Activated CD4-positive, alpha-beta memory T cell treated with anti-CD3 and anti-CD28 coated beads for 36 hours (primary cell): ENCODE data around the gene SEC31B. TPM values are rescaled to one million over a fixed set of nuclear protein-coding genes. Genes with fewer than 3 reads are reported as not detected.

Source experiments
- CTCF ChIA-PET: fragments of 350-600 bp; sonication (Branson Sonifier 250); formaldehyde crosslinking; loops from one replicate; lab custom pipeline; 2021; ENCODE audit warnings: antibody characterized with exemption, inconsistent platforms; lab: Charles Lee
- POLR2A ChIA-PET: fragments of 350-600 bp; sonication (Branson Sonifier 250); formaldehyde crosslinking; loops from one replicate; lab custom pipeline; 2021; ENCODE audit warnings: antibody characterized with exemption; lab: Charles Lee
- DNase-seq: peaks from one replicate; pipeline ENCODE4 v3.0.0-alpha.2; 2020
- H3K27ac Mint-ChIP-seq: one replicate; pipeline ENCODE4 v1.8.0; 2021; ENCODE audit warnings: mixed read lengths
- H3K27me3 Mint-ChIP-seq: one replicate; pipeline ENCODE4 v1.8.0; 2021; ENCODE audit warnings: mixed read lengths
- H3K36me3 Mint-ChIP-seq: one replicate; pipeline ENCODE4 v1.8.0; 2021; ENCODE audit warnings: mixed read lengths
- H3K4me1 Mint-ChIP-seq: one replicate; pipeline ENCODE4 v1.8.0; 2021; ENCODE audit warnings: low read depth, mixed read lengths
- H3K4me3 Mint-ChIP-seq: one replicate; pipeline ENCODE4 v1.8.0; 2021; ENCODE audit warnings: mild to moderate bottlenecking, mixed read lengths
- H3K9me3 Mint-ChIP-seq: one replicate; pipeline ENCODE4 v1.8.0; 2021; ENCODE audit warnings: mixed read lengths
- intact Hi-C: fragments of 100-400 bp; cut with micrococcal nuclease; formaldehyde crosslinking; loops from one replicate; pipeline ENCODE4 v1.15.1; 2023
- total RNA-seq, 2 experiments: library from RNA; stranded (reverse); gene quantifications; one replicate each; pipeline ENCODE4 v1.2.3, GENCODE V29; 2021

The SEC31B gene
- total RNA-seq, 2 experiments from 2014 or later = 44.2 to 47.2 TPM

- POLR2A ChIA-PET = no interaction called here
- no peak overlapping the region for H3K4me3 Mint-ChIP-seq
- H3K36me3 Mint-ChIP-seq = peaks cover 49% of the 10 kb centered on the region
- H3K27ac Mint-ChIP-seq = no peak overlapping the region
- no peaks in the 10 kb centered on the region for H3K27me3 Mint-ChIP-seq
- no peaks in the 10 kb centered on the region for H3K9me3 Mint-ChIP-seq
- DNase-seq = no peak
- H3K4me1 Mint-ChIP-seq = peaks cover 2% of the 10 kb centered on the region
- intact Hi-C loops = no loop called here
- CTCF ChIA-PET = interaction anchor here (1.7 kb wide), 1 partner anchor 65 kb away, joined by 5 read pairs; no protein-coding TSS in a partner anchor
Observed at GRCh38 chr10:100498059-100498458, 21.6 kb downstream of the SEC31B start.

DNA sequence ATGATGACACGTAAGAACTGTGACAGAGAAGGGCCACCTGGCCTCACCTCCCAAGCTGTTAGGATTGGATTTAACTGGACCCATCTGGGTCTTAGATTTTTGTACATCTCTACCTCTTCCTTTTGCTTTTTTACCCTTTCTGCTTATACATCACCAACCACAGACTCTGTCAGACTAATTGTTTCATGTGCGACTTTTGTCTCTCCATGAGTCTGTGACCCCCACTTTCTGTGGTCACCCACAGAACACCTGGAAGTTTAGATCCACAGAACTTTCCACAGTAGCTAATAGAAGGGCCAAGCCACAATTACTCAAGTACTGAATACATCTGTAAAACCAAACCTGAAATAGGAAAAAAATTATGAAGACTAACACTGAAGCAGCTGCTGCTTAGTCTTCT, 23.1 kb downstream of the SEC31B start:
- ChIA-PET POLR2A (interaction anchor here (0.7 kb wide), 1 partner anchor 9 kb away, joined by 3 read pairs; no protein-coding TSS in a partner anchor), CTCF (interaction anchor here (1.2 to 5.3 kb wide), 4 partner anchors 13 to 159 kb away, joined by 4 to 57 read pairs (median 16); no protein-coding TSS in a partner anchor)
- DNase-seq = no peak
- Mint-ChIP-seq H3K36me3 (peaks cover 40% of the 10 kb centered on the region), H3K4me1 (peaks cover 2% of the 10 kb centered on the region), H3K9me3 (no peaks in the 10 kb centered on the region), H3K4me3 (no peak overlapping the region), H3K27ac (no peak overlapping the region), H3K27me3 (no peaks in the 10 kb centered on the region)
- intact Hi-C loops = no loop called here

DNA sequence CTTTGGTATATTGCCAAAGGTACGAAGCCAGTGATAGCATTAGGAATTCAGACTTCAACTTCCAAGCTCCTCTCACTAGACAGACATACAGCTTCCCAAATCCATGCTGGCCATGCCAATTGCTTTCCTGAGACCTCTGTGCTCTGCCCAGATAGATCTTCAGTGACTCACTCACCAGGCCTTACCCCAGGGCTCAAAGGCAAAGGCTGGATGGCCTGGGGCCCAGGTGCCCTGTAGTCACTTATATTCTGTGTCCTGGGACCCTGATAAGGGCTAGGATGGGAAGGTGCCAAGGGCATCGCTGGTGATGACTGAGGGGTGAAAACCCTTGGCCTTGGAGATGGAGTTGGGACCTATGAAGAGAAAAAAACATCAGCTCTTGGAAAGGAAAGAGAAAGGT, 29.1 kb downstream of the SEC31B start:
- DNase-seq = no peak
- H3K36me3 Mint-ChIP-seq = peaks cover 40% of the 10 kb centered on the region
- CTCF ChIA-PET = interaction anchor here (1.4 kb wide), 1 partner anchor 8 kb away, joined by 8 read pairs; no protein-coding TSS in a partner anchor
- H3K27ac Mint-ChIP-seq = no peak overlapping the region
- POLR2A ChIA-PET = no interaction called here
- intact Hi-C loops = no loop called here
- H3K27me3 Mint-ChIP-seq = no peaks in the 10 kb centered on the region
- H3K4me3 Mint-ChIP-seq = no peak overlapping the region
- H3K9me3 Mint-ChIP-seq = no peaks in the 10 kb centered on the region
- no peaks in the 10 kb centered on the region for H3K4me1 Mint-ChIP-seq

GRCh38 chr10:100489396-100489795, 30.3 kb downstream of the SEC31B start:
- CTCF ChIA-PET = interaction anchor here (1.1 to 9.6 kb wide), 2 partner anchors 19 to 30 kb away, joined by 5 to 144 read pairs; partner anchors contain the start of gene SEC31B
- Mint-ChIP-seq H3K4me1 (no peaks in the 10 kb centered on the region), H3K36me3 (peaks cover 38% of the 10 kb centered on the region), H3K9me3 (no peaks in the 10 kb centered on the region), H3K4me3 (no peak overlapping the region), H3K27me3 (no peaks in the 10 kb centered on the region), H3K27ac (no peak overlapping the region)
- no peak for DNase-seq
- intact Hi-C loops = no loop called here
- POLR2A ChIA-PET = no interaction called here

GRCh38 chr10:100487529-100487928, 32.1 kb downstream of the SEC31B start:
- Mint-ChIP-seq H3K27ac (no peak overlapping the region), H3K36me3 (peaks cover 32% of the 10 kb centered on the region), H3K4me3 (no peak overlapping the region), H3K27me3 (no peaks in the 10 kb centered on the region), H3K9me3 (no peaks in the 10 kb centered on the region), H3K4me1 (peaks cover 6% of the 10 kb centered on the region)
- POLR2A ChIA-PET = no interaction called here
- DNase-seq = no peak
- CTCF ChIA-PET = interaction anchor here (1.0 to 9.6 kb wide), 3 partner anchors 21 to 54 kb away, joined by 3 to 144 read pairs (median 5); partner anchors contain the start of gene SEC31B
- intact Hi-C loops = no loop called here

DNA sequence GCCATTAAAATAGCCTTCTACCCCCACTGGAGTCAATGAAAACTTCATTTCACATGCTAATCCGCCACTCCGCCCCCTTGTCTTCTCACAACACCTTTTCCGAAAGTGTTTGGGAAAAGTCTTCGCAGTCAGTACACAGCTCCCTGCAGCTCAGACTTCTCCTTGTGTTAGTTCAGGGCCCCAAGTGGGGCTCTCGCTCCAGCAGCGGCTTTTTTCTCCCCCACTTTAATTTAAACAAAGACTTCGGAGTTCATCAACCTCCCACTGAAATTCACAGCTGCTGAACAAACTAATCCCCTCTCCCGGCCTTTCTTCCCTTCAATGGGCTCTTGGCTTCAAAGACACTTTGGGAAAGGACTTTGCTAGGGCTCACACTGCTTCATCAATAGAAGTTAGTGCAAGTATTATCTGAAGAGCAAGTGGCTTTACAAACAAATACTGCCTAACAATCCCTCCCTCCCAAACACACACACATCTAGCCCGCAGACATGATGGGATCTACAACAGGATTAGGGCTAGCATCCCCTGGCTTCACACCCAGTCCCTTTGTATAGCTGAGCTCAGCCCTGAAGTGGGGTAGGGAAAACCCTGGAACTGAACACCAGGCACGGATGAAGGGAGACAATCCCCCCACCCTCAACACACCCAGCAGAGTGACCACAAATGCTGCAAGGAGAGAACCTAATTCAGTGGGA, 33.7 kb downstream of the SEC31B start:
- H3K36me3 Mint-ChIP-seq = peaks cover 28% of the 10 kb centered on the region

DNA sequence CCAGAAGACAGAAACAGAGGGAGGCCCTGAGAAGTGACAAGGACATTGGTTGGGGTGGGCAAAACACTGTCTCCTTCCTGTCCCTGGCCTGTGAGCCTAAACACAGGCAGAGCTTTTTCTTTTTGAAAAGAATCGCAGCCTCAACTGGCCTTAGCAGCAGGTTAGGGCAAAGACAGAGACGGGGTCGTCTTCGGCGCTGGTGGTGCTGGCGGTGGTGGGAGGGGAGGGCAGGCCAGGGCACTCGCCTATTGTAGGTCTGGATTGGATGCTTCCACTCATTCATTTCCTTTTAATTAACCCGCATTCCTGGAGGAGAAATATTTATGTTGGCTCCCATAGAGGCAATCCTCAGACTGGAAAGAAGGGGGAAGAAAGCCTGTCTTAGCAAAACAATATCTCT, 34.3 kb downstream of the SEC31B start:
- ChIA-PET CTCF (interaction anchor here (4.8 to 9.6 kb wide), 3 partner anchors 9 to 34 kb away, joined by 57 to 144 read pairs (median 141); partner anchors contain the start of gene SEC31B), POLR2A (no interaction called here)
- Mint-ChIP-seq H3K4me3 (no peak overlapping the region), H3K4me1 (peaks cover 12% of the 10 kb centered on the region), H3K27me3 (peaks cover 8% of the 10 kb centered on the region), H3K36me3 (peaks cover 24% of the 10 kb centered on the region), H3K9me3 (no peaks in the 10 kb centered on the region), H3K27ac (no peak overlapping the region)
- no peak for DNase-seq
- intact Hi-C loops = no loop called here

More for the DNA sequence above, 33.7 kb downstream of the SEC31B start:
- no peaks in the 10 kb centered on the region for H3K9me3 Mint-ChIP-seq
- peaks cover 12% of the 10 kb centered on the region for H3K4me1 Mint-ChIP-seq
- peaks cover 4% of the 10 kb centered on the region for H3K27me3 Mint-ChIP-seq
- no peak overlapping the region for H3K27ac Mint-ChIP-seq
- CTCF ChIA-PET = interaction anchor here (4.8 to 9.6 kb wide), 3 partner anchors 8 to 34 kb away, joined by 57 to 144 read pairs (median 141); partner anchors contain the start of gene SEC31B
- no peak for DNase-seq
- intact Hi-C loops = no loop called here
- no peak overlapping the region for H3K4me3 Mint-ChIP-seq
- POLR2A ChIA-PET = no interaction called here

DNA sequence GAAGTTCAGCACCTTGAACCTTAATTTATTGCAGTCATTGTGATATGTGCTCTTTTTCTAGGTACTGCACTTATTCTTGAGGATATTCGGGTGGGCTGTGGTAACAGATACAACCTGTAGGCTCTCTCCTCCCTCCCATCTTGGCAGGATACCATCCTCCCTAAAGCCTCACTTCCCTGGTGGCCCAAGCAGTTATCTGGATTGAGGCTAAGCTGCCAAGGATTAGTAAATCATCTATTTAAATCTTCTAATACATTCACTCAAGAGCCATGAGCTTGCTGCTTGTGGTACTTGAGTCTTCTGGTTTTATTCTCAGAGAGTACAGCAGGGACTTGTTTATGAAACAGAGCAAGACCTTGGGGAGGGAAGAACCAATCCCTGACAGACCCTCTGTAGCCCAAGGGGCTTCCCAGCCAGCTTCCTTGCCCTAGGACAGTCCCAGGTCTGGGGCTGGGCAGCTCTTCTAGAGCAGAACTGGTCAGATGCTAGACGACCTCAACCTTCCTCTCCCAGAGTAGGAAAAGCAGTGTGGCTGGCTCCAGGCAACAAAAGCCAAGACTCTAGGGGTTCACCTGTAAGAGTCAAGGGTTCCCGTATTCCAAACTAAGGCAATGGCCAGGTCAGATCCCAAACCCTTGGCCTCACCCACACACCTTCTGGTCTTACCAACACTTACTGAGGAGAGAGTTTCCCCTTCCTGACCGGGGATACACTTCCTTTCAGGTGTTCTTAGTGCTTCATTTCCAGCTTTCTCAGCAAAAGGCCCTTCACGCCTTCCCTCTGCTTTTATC, 35.6 kb downstream of the SEC31B start:
- Mint-ChIP-seq H3K27ac (no peak overlapping the region), H3K9me3 (no peaks in the 10 kb centered on the region), H3K27me3 (peaks cover 12% of the 10 kb centered on the region), H3K36me3 (peaks cover 15% of the 10 kb centered on the region), H3K4me3 (no peak overlapping the region), H3K4me1 (peaks cover 12% of the 10 kb centered on the region)
- no peak for DNase-seq
- intact Hi-C loops = loop anchor here (5.0 kb wide), 1 partner anchor 197 kb away; the partner anchor contains the start of gene BLOC1S2
- ChIA-PET CTCF (interaction anchor here (1.5 to 9.6 kb wide), 4 partner anchors 10 to 198 kb away, joined by 6 to 144 read pairs (median 99); partner anchors contain the start of genes BLOC1S2 and SEC31B), POLR2A (interaction anchor here (4.8 kb wide), 1 partner anchor 25 kb away, joined by 32 read pairs; no protein-coding TSS in a partner anchor)

DNA sequence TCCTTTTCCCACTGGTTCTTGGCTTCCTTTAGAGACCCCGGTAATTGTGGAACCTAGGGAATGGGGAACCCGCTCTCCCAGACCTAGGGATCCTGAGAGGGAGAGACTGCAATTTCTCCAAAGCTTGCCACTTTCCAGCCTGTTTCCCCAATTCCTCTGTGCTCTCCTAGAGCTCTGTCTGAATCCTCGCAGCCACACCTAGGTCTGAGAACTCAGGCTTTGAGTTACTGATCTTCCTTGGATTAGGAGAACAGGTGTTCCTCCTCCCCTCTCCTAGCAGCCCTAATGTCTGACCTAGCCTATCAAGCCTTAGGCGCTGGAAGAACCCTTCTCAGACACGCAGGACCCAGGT, 36.9 kb downstream of the SEC31B start:
- intact Hi-C loops = loop anchor here (1.0 to 5.0 kb wide), 4 partner anchors 26 to 196 kb away; partner anchors contain the start of gene BLOC1S2
- Mint-ChIP-seq H3K36me3 (peaks cover 11% of the 10 kb centered on the region), H3K27me3 (peaks cover 14% of the 10 kb centered on the region), H3K27ac (no peak overlapping the region), H3K9me3 (no peaks in the 10 kb centered on the region), H3K4me3 (no peak overlapping the region), H3K4me1 (peaks cover 12% of the 10 kb centered on the region)
- no peak for DNase-seq
- ChIA-PET CTCF (interaction anchor here (0.5 to 9.6 kb wide), 30 partner anchors 8 to 558 kb away, joined by 3 to 144 read pairs (median 5); partner anchors contain the start of genes BLOC1S2, PKD2L1, SCD and SEC31B), POLR2A (interaction anchor here (0.8 to 4.8 kb wide), 3 partner anchors 26 to 40 kb away, joined by 3 to 32 read pairs (median 6); no protein-coding TSS in a partner anchor)

DNA sequence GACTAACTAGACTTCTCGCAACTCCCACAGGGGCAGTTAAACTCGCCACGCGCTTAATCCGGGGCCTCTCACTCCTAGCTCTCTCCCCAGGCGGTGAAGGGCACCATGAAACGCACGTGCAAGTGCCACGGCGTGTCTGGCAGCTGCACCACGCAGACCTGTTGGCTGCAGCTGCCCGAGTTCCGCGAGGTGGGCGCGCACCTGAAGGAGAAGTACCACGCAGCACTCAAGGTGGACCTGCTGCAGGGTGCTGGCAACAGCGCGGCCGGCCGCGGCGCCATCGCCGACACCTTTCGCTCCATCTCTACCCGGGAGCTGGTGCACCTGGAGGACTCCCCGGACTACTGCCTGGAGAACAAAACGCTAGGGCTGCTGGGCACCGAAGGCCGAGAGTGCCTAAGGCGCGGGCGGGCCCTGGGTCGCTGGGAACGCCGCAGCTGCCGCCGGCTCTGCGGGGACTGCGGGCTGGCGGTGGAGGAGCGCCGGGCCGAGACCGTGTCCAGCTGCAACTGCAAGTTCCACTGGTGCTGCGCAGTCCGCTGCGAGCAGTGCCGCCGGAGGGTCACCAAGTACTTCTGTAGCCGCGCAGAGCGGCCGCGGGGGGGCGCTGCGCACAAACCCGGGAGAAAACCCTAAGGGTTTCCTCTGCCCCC, 37.4 kb downstream of the SEC31B start:
- intact Hi-C loops = loop anchor here (1.0 to 5.0 kb wide), 4 partner anchors 27 to 195 kb away; partner anchors contain the start of gene BLOC1S2
- Mint-ChIP-seq H3K4me1 (peaks cover 12% of the 10 kb centered on the region), H3K27ac (no peak overlapping the region), H3K4me3 (peak overlapping the region; percentile 74), H3K9me3 (no peaks in the 10 kb centered on the region), H3K36me3 (peaks cover 11% of the 10 kb centered on the region), H3K27me3 (peaks cover 14% of the 10 kb centered on the region)
- ChIA-PET POLR2A (interaction anchor here (0.6 to 4.8 kb wide), 4 partner anchors 27 to 217 kb away, joined by 3 to 32 read pairs (median 4); no protein-coding TSS in a partner anchor), CTCF (interaction anchor here (0.5 to 9.6 kb wide), 35 partner anchors 9 to 569 kb away, joined by 3 to 144 read pairs (median 5); partner anchors contain the start of genes BLOC1S2, PKD2L1, SCD and SEC31B)
- peak; percentile 77 for DNase-seq
